ENCODE results near the gene PLXNC1.

Gene PLXNC1

GRCh38 chr12:94183708-94184379, 35.5 kb downstream of the PLXNC1 start:
- no peak for FAIRE-seq

- no peak for FAIRE-seq
Measured at GRCh38 chr12:94184995-94185719, 36.8 kb downstream of the PLXNC1 start.

- FAIRE-seq = no peak
Measured at GRCh38 chr12:94185801-94186200, 37.4 kb downstream of the PLXNC1 start.

GRCh38 chr12:94186278-94187241, 38.2 kb downstream of the PLXNC1 start:
- FAIRE-seq = no peak

GRCh38 chr12:94187361-94187760, 39.0 kb downstream of the PLXNC1 start:
- no peak for FAIRE-seq

GRCh38 chr12:94190623-94191022, 42.2 kb downstream of the PLXNC1 start:
- no peak for FAIRE-seq

- no peak for FAIRE-seq
Measured at GRCh38 chr12:94191023-94191422, 42.6 kb downstream of the PLXNC1 start.

GRCh38 chr12:94191811-94192210, 43.4 kb downstream of the PLXNC1 start:
- no peak for FAIRE-seq

- FAIRE-seq = no peak
Measured at GRCh38 chr12:94192506-94192905, 44.1 kb downstream of the PLXNC1 start.

- FAIRE-seq = no peak
Measured at GRCh38 chr12:94193168-94193567, 44.8 kb downstream of the PLXNC1 start.

- no peak for FAIRE-seq
Measured at GRCh38 chr12:94195483-94195882, 47.1 kb downstream of the PLXNC1 start.

- no peak for FAIRE-seq
Measured at GRCh38 chr12:94198469-94198868, 50.1 kb downstream of the PLXNC1 start.

GRCh38 chr12:94198872-94199271, 50.5 kb downstream of the PLXNC1 start:
- FAIRE-seq = no peak

- no peak for FAIRE-seq
Measured at GRCh38 chr12:94200069-94200468, 51.7 kb downstream of the PLXNC1 start.

GRCh38 chr12:94200695-94201094, 52.3 kb downstream of the PLXNC1 start:
- no peak for FAIRE-seq

GRCh38 chr12:94202245-94203180, 54.1 kb downstream of the PLXNC1 start:
- FAIRE-seq = no peak

- FAIRE-seq = no peak
Measured at GRCh38 chr12:94203181-94203546, 54.8 kb downstream of the PLXNC1 start.

GRCh38 chr12:94203796-94204195, 55.4 kb downstream of the PLXNC1 start:
- FAIRE-seq = no peak

GRCh38 chr12:94204499-94205247, 56.3 kb downstream of the PLXNC1 start:
- no peak for FAIRE-seq

- no peak for FAIRE-seq
Measured at GRCh38 chr12:94205822-94206221, 57.4 kb downstream of the PLXNC1 start.

GRCh38 chr12:94206886-94207285, 58.5 kb downstream of the PLXNC1 start:
- no peak for FAIRE-seq

- FAIRE-seq = no peak
Measured at GRCh38 chr12:94207467-94207848, 59.1 kb downstream of the PLXNC1 start.
